HepG2 (cell line): ENCODE data around the gene ZNF23.

Experiments
- JUND ChIP-seq: sonication (generic); formaldehyde crosslinking; IDR thresholded peaks from 2 replicates; pipeline ENCODE4 v1.8.0; 2022; ENCODE audit warnings: mild to moderate bottlenecking, missing genetic modification reagents
- KDM5B ChIP-seq: sonication (generic); formaldehyde crosslinking; IDR thresholded peaks from 2 replicates; pipeline ENCODE4 v1.4.0; 2020; ENCODE audit warnings: missing genetic modification reagents, mild to moderate bottlenecking, borderline replicate concordance
- PCBP2 ChIP-seq: fragments of 200-400 bp; formaldehyde crosslinking; optimal IDR thresholded peaks from 2 replicates; pipeline ENCODE3; 2018; ENCODE audit warnings: low read length, low read depth; ENCODE audit not compliant: poor library complexity, severe bottlenecking
- ZSCAN21 ChIP-seq: sonication (generic); formaldehyde crosslinking; IDR thresholded peaks from 2 replicates; pipeline ENCODE4 v1.8.0; 2022; ENCODE audit warnings: mild to moderate bottlenecking, missing genetic modification reagents, moderate library complexity, borderline replicate concordance
- TF ChIP-seq, protein P1 (sequence below): sonication (generic); formaldehyde crosslinking; IDR thresholded peaks from 2 replicates; pipeline ENCODE4 v1.4.0; 2020; ENCODE audit warnings: missing genetic modification reagents, mild to moderate bottlenecking, borderline replicate concordance
- TF ChIP-seq, protein P2 (sequence below): sonication (generic); formaldehyde crosslinking; IDR thresholded peaks from 2 replicates; pipeline ENCODE4 v1.5.0; 2020; ENCODE audit warnings: mild to moderate bottlenecking, missing genetic modification reagents, moderate library complexity

DNA sequence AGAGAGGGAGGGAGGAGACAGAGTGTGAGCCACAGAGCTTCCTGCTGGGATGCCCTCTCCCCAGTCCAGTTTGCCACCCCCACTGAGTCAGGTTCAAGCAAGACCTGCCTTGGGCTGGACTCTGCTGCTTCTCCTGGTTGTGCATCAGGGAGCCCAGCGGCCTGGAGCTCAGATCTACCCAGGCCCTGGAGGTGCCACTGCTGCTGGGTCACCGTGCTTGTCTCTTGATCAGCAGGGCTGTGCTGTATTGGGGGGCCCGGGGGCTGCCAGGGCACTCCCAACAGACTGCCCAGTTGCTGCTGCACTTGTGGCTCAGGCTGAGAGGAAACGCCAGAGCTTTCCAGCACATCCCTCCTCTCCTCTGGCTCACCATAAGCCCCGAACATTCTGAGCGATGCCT lies 29.1 kb downstream of the ZNF23 start:
- TF ChIP-seq ZSCAN21 (CRISPR knock-in tag) = no peak
- no peak for TF ChIP-seq KDM5B (CRISPR knock-in tag)
- TF ChIP-seq, protein P1, sequence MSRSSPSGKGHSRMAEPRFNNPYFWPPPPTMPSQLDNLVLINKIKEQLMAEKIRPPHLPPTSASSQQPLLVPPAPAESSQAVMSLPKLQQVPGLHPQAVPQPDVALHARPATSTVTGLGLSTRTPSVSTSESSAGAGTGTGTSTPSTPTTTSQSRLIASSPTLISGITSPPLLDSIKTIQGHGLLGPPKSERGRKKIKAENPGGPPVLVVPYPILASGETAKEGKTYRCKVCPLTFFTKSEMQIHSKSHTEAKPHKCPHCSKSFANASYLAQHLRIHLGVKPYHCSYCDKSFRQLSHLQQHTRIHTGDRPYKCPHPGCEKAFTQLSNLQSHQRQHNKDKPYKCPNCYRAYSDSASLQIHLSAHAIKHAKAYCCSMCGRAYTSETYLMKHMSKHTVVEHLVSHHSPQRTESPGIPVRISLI = no peak
- TF ChIP-seq, protein P2, sequence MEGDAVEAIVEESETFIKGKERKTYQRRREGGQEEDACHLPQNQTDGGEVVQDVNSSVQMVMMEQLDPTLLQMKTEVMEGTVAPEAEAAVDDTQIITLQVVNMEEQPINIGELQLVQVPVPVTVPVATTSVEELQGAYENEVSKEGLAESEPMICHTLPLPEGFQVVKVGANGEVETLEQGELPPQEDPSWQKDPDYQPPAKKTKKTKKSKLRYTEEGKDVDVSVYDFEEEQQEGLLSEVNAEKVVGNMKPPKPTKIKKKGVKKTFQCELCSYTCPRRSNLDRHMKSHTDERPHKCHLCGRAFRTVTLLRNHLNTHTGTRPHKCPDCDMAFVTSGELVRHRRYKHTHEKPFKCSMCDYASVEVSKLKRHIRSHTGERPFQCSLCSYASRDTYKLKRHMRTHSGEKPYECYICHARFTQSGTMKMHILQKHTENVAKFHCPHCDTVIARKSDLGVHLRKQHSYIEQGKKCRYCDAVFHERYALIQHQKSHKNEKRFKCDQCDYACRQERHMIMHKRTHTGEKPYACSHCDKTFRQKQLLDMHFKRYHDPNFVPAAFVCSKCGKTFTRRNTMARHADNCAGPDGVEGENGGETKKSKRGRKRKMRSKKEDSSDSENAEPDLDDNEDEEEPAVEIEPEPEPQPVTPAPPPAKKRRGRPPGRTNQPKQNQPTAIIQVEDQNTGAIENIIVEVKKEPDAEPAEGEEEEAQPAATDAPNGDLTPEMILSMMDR (CRISPR knock-in tag) = no peak
- TF ChIP-seq PCBP2 = no peak
- TF ChIP-seq JUND = no peak
